Endothelial cell of umbilical vein (primary cell): Measurements from ENCODE around the gene TBC1D5. TPM values are rescaled to one million over a fixed set of nuclear protein-coding genes. Genes with fewer than 3 reads are reported as not detected.

ENCODE experiments used
- BruUV-seq: library from RNA; stranded (reverse); fragments of 400-500 nt; replicated peaks from 2 replicates; lab custom pipeline; 2021; lab: Mats Ljungman, UMichigan
- CTCF ChIA-PET: fragments of 300-600, 350-600 bp; sonication (Branson Sonifier 250); formaldehyde crosslinking; loops from one replicate; lab custom pipeline; 2021; ENCODE audit warnings: antibody characterized with exemption, inconsistent platforms; lab: Charles Lee
- POLR2A ChIA-PET: fragments of 300-600, 350-600 bp; sonication (Branson Sonifier 250); formaldehyde crosslinking; loops from one replicate; lab custom pipeline; 2021; ENCODE audit warnings: antibody characterized with exemption, inconsistent platforms; lab: Charles Lee
- DNase-seq: peaks from one replicate; pipeline ENCODE4 v3.0.0-alpha.2; 2011; ENCODE audit warnings: low read depth, low spot score
- FAIRE-seq: peaks from 2 replicates; lab custom pipeline; 2011; peaks lifted over from hg19 to GRCh38; lab: Jason Lieb, UNC
- H2AFZ ChIP-seq: 2 replicates; pipeline ENCODE4 v1.6.0; 2012; ENCODE audit warnings: low read depth, low read length, control low read depth, inconsistent platforms
- H3K27ac ChIP-seq: 2 replicates; pipeline ENCODE4 v1.5.1; 2011; ENCODE audit warnings: low read depth, mild to moderate bottlenecking, control low read depth, low read length, moderate library complexity; ENCODE audit not compliant: insufficient read depth
- H3K27me3 ChIP-seq, 2 experiments: 2 replicates each; pipeline versions ENCODE4 v1.6.0 to v1.6.1; 2011; ENCODE audit warnings: low read length in 2 of 2, mixed read lengths in 1 of 2; ENCODE audit not compliant: control insufficient read depth in 2 of 2, insufficient read depth in 2 of 2
- H3K36me3 ChIP-seq, 2 experiments: 2 replicates in 1 of 2; 3 replicates in 1 of 2; pipeline ENCODE4 v1.5.1; 2011; ENCODE audit warnings: low read length in 2 of 2, mild to moderate bottlenecking in 1 of 2, moderate library complexity in 1 of 2; ENCODE audit not compliant: control insufficient read depth in 2 of 2, insufficient read depth in 2 of 2; ENCODE audit errors: extremely low read depth in 1 of 2
- H3K4me1 ChIP-seq: 3 replicates; pipeline ENCODE4 v1.5.1; 2011; ENCODE audit warnings: mild to moderate bottlenecking, low read length; ENCODE audit not compliant: control insufficient read depth, insufficient read depth; ENCODE audit errors: extremely low read depth
- H3K4me2 ChIP-seq: 2 replicates; pipeline ENCODE4 v1.6.1; 2011; ENCODE audit warnings: low read length, control low read depth, mixed read lengths; ENCODE audit not compliant: insufficient read depth
- H3K4me3 ChIP-seq, 3 experiments: fragments of 200-600 bp in 1 of 3; sonication (generic), shearing (Covaris generic) in 1 of 3; replicated peaks in 1 of 3; 2 replicates each; pipeline ENCODE4 v1.5.1; 2011 to 2016; ENCODE audit warnings: control low read depth in 3 of 3, low read length in 3 of 3, mild to moderate bottlenecking in 2 of 3, inconsistent platforms in 1 of 3, low read depth in 1 of 3, moderate library complexity in 1 of 3; ENCODE audit not compliant: insufficient read depth in 1 of 3
- H3K79me2 ChIP-seq: 2 replicates; pipeline ENCODE4 v1.6.0; 2012; ENCODE audit warnings: low read length, inconsistent platforms; ENCODE audit not compliant: control insufficient read depth, insufficient read depth
- H3K9ac ChIP-seq: replicated peaks from 2 replicates; pipeline ENCODE3; 2011; ENCODE audit warnings: low read length, control low read depth; ENCODE audit not compliant: insufficient read depth; ENCODE audit errors: extremely low read depth
- H3K9me1 ChIP-seq: replicated peaks from 3 replicates; pipeline ENCODE4 v1.6.0; 2011; ENCODE audit warnings: mild to moderate bottlenecking, low read length; ENCODE audit not compliant: control insufficient read depth, insufficient read depth; ENCODE audit errors: extremely low read depth
- H3K9me3 ChIP-seq: replicated peaks from 2 replicates; pipeline ENCODE4 v1.5.1; 2012; ENCODE audit warnings: low read length, inconsistent platforms; ENCODE audit not compliant: control insufficient read depth, insufficient read depth
- H4K20me1 ChIP-seq: replicated peaks from 2 replicates; pipeline ENCODE3; 2011; ENCODE audit warnings: mild to moderate bottlenecking, low read length; ENCODE audit not compliant: control insufficient read depth, insufficient read depth; ENCODE audit errors: extremely low read depth
- CTCF ChIP-seq, 2 donors: IDR thresholded peaks; 1 replicate in 1 of 2; 2 replicates in 1 of 2; pipeline ENCODE4 v1.5.1; 2011; ENCODE audit warnings: low read length in 2 of 2, mild to moderate bottlenecking in 2 of 2, moderate library complexity in 2 of 2, control low read depth in 1 of 2, inconsistent platforms in 1 of 2, low read depth in 1 of 2; ENCODE audit not compliant: insufficient read depth in 1 of 2; ENCODE audit errors: extremely low read depth in 1 of 2
- EZH2 ChIP-seq: IDR thresholded peaks from 2 replicates; pipeline ENCODE4 v1.6.1; 2012; ENCODE audit warnings: borderline replicate concordance, low read depth, mild to moderate bottlenecking, moderate library complexity, low read length, inconsistent platforms; ENCODE audit not compliant: severe bottlenecking
- FOS ChIP-seq: IDR thresholded peaks from 2 replicates; pipeline ENCODE4 v1.6.1; 2011; ENCODE audit warnings: mild to moderate bottlenecking, low read length, moderate library complexity, borderline replicate concordance; ENCODE audit not compliant: insufficient read depth
- GATA2 ChIP-seq: IDR thresholded peaks from 2 replicates; pipeline ENCODE4 v1.7.0; 2011; ENCODE audit warnings: low read depth, mild to moderate bottlenecking, moderate library complexity, mixed read lengths, low read length; ENCODE audit not compliant: insufficient read length, insufficient read depth
- JUN ChIP-seq: IDR thresholded peaks from 2 replicates; pipeline ENCODE4 v1.6.1; 2011; ENCODE audit warnings: borderline replicate concordance, low read depth; ENCODE audit not compliant: insufficient read length, insufficient read depth
- MAX ChIP-seq: IDR thresholded peaks from 2 replicates; pipeline ENCODE4 v1.6.1; 2011; ENCODE audit not compliant: insufficient read depth, insufficient read length
- MYC ChIP-seq: IDR thresholded peaks from one replicate; pipeline ENCODE4 v1.6.1; 2011; ENCODE audit warnings: mild to moderate bottlenecking, low read depth, low read length
- POLR2A ChIP-seq: IDR thresholded peaks from 2 replicates; pipeline ENCODE4 v1.6.1; 2012; ENCODE audit warnings: low read depth, mild to moderate bottlenecking, control low read depth, low read length
- POLR2AphosphoS5 ChIP-seq: IDR thresholded peaks from 2 replicates; pipeline ENCODE4 v1.6.1; 2012; ENCODE audit warnings: low read depth, mild to moderate bottlenecking, control low read depth, low read length, moderate library complexity; ENCODE audit not compliant: insufficient read depth
- dilution Hi-C: fragments of 300-500 bp; cut with MboI; formaldehyde crosslinking; loops from one replicate; pipeline ENCODE4 v1.15.0; 2019; ENCODE audit warnings: low sequenced_read_pairs; ENCODE audit not compliant: extremely low pct_ligation_motif_present
- intact Hi-C: fragments of 100-400 bp; cut with micrococcal nuclease; formaldehyde crosslinking; loops from one replicate; pipeline ENCODE4 v1.10.0; 2022
- polyA plus RNA-seq, 4 experiments: library from polyadenylated mRNA; depleted of rRNA in 3 of 4; stranded (reverse) in 3 of 4; unstranded in 1 of 4; fragments of >200 nt; gene quantifications; 2 replicates each; pipeline versions ENCODE4 v1.2.1 to v1.2.3, GENCODE V29; 2011 to 2012; ENCODE audit warnings: missing spikeins in 1 of 4
- total RNA-seq: library from RNA; stranded (reverse); gene quantifications from 2 replicates; pipeline ENCODE4 v1.2.3, GENCODE V29; 2021

TBC1D5 gene
- total and polyA plus RNA-seq, 2 donors (not counting 3 experiments of a cell fraction or from before 2014, with no cell fraction given): 17.5 to 44.7 TPM

GRCh38 chr3:17130956-17131355 lies 611.5 kb downstream of the TBC1D5 start:
- no TSS peak for BruUV-seq
- no peaks in the 10 kb centered on the region for H3K9me3 ChIP-seq
- no peaks in the 10 kb centered on the region for H3K79me2 ChIP-seq
- H3K36me3 ChIP-seq: no peaks in the 10 kb centered on the region
- H3K9me1 ChIP-seq: no peaks in the 10 kb centered on the region
- dilution Hi-C loops (no loop called here), intact Hi-C loops (no loop called here)
- no peaks in the 10 kb centered on the region for H4K20me1 ChIP-seq
- FAIRE-seq (no peak), DNase-seq (no peak)
- H3K4me2 ChIP-seq: no peak overlapping the region
- POLR2A ChIA-PET: no interaction called here
- H3K4me1 ChIP-seq: no peaks in the 10 kb centered on the region
- no peaks in the 10 kb centered on the region for H3K27me3 ChIP-seq
- CTCF ChIA-PET: no interaction called here
- no peak overlapping the region for H3K9ac ChIP-seq
- no peak overlapping the region for H3K4me3 ChIP-seq
- no peak overlapping the region for H3K27ac ChIP-seq
- no peak for TF ChIP-seq MAX
- TF ChIP-seq POLR2A: no peak
- no peak for TF ChIP-seq EZH2
- no peak for TF ChIP-seq CTCF (IDR thresholded peaks at IDR 0.05; ENCODE audit: extremely low read depth in 1 of 2, insufficient read depth in 1 of 2, low read depth in 1 of 2, low read length in 2 of 2)
- no peak for TF ChIP-seq GATA2
- no peak for TF ChIP-seq MYC
- no peak overlapping the region for H2AFZ ChIP-seq

- intact Hi-C loops: no loop called here
- POLR2A ChIA-PET: no interaction called here
- CTCF ChIA-PET: no interaction called here
- Histone ChIP-seq H3K9me3 (no peaks in the 10 kb centered on the region), H3K27ac (no peak overlapping the region), H3K4me2 (no peak overlapping the region), H3K27me3 (no peaks in the 10 kb centered on the region), H3K79me2 (no peaks in the 10 kb centered on the region), H2AFZ (no peak overlapping the region), H4K20me1 (no peaks in the 10 kb centered on the region), H3K9ac (no peak overlapping the region), H3K4me3 (no peak overlapping the region), H3K4me1 (no peaks in the 10 kb centered on the region), H3K9me1 (no peaks in the 10 kb centered on the region), H3K36me3 (no peaks in the 10 kb centered on the region)
- no peak for FAIRE-seq
- TF ChIP-seq GATA2 (no peak), MAX (no peak), POLR2AphosphoS5 (no peak), EZH2 (no peak), FOS (no peak), MYC (no peak), CTCF (IDR thresholded peaks at IDR 0.05; ENCODE audit: extremely low read depth in 1 of 2, insufficient read depth in 1 of 2, low read depth in 1 of 2, low read length in 2 of 2) (no peak), POLR2A (no peak), JUN (no peak)
- DNase-seq: no peak
- dilution Hi-C loops: no loop called here
- no TSS peak for BruUV-seq
These were observed 612.9 kb downstream of the TBC1D5 start for GRCh38 chr3:17129556-17129955.
